Kidney (tissue), 14 donors: ENCODE results near the gene IQCN. TPM values are rescaled to one million over a fixed set of nuclear protein-coding genes. Genes with fewer than 3 reads are reported as not detected.

Source experiments
- DNase-seq, 5 donors: peaks; one replicate each; pipeline ENCODE4 v3.0.0-alpha.2; 2013 to 2020
- FAIRE-seq: peaks from 2 replicates; lab custom pipeline; 2012; peaks lifted over from hg19 to GRCh38; lab: Jason Lieb, UNC
- H3K27ac ChIP-seq, 2 donors: one replicate each; pipeline ENCODE4 v1.7.0; 2013; ENCODE audit warnings: low read depth in 2 of 2, low read length in 2 of 2, inconsistent platforms in 1 of 2
- H3K27me3 ChIP-seq: one replicate; pipeline ENCODE4 v1.7.1; 2013; ENCODE audit warnings: low read length, inconsistent platforms; ENCODE audit not compliant: control insufficient read depth, insufficient read depth
- H3K36me3 ChIP-seq, 3 donors: one replicate each; pipeline versions ENCODE4 v1.7.0 to v1.7.1; 2013; ENCODE audit warnings: low read length in 3 of 3, control low read depth in 1 of 3, inconsistent platforms in 1 of 3; ENCODE audit not compliant: insufficient read depth in 3 of 3, control insufficient read depth in 2 of 3
- H3K4me1 ChIP-seq, 3 donors: one replicate each; pipeline versions ENCODE4 v1.7.0 to v1.7.1; 2013; ENCODE audit warnings: low read length in 3 of 3, inconsistent platforms in 1 of 3, low read depth in 1 of 3; ENCODE audit not compliant: control insufficient read depth in 2 of 3, insufficient read depth in 2 of 3
- H3K4me3 ChIP-seq, 3 donors: one replicate each; pipeline versions ENCODE4 v1.7.0 to v1.8.1; 2013; ENCODE audit warnings: low read length in 3 of 3, control low read depth in 1 of 3, inconsistent platforms in 1 of 3
- H3K9ac ChIP-seq, 3 donors: one replicate each; pipeline versions ENCODE4 v1.7.0 to v1.7.1; 2013; ENCODE audit warnings: low read length in 3 of 3, control low read depth in 1 of 3, inconsistent platforms in 1 of 3
- H3K9me3 ChIP-seq, 3 donors: one replicate each; pipeline versions ENCODE4 v1.7.0 to v1.7.1; 2013; ENCODE audit warnings: low read length in 3 of 3, control low read depth in 1 of 3, inconsistent platforms in 1 of 3; ENCODE audit not compliant: control insufficient read depth in 2 of 3, insufficient read depth in 1 of 3
- CTCF ChIP-seq: IDR thresholded peaks from 3 replicates; pipeline ENCODE4 v1.5.1; 2012; ENCODE audit warnings: mild to moderate bottlenecking, moderate library complexity, borderline replicate concordance; ENCODE audit not compliant: insufficient read depth; ENCODE audit errors: extremely low read depth
- intact Hi-C: fragments of 100-400 bp; cut with DNase I; formaldehyde crosslinking; loops from one replicate; pipeline ENCODE4 v1.11.1; 2022
- polyA plus RNA-seq: library from polyadenylated mRNA; stranded (reverse); fragments of 350-450 nt; fragmentation: Illumina TruSeq; extraction: RNeasy Lipid Tissue Mini Kit (QIAGEN cat#74804); gene quantifications from one replicate; pipeline ENCODE4 v1.2.3, GENCODE V29; 2014; ENCODE audit warnings: low read depth, low replicate concordance; ENCODE audit not compliant: insufficient read depth
- total RNA-seq: library from RNA; stranded (reverse); fragmentation: NEBNext Ultra II Directional; extraction: Animal tissue kit (Norgen Biotek cat#: 25700); gene quantifications from one replicate; pipeline ENCODE4 v1.2.1, GENCODE V29; 2021
- donor health status: control.
- donor health status: control.
- donor health status: control.
- donor health status: control.
- donor health status: control.
- donor health status: DM: yes; HTN: yes; CAD: no.
- donor health status: Normal renal cell carcinoma (clear cell type).

Gene IQCN
- total and polyA plus RNA-seq, 2 donors from 2014 or later, result 0.82 to 6.3 TPM

- Histone ChIP-seq H3K4me3 (peak overlapping the region; percentile 54 to 71 (median 63)), H3K27ac (peak overlapping the region; percentile 71 to 73), H3K9me3 (no peaks in the 10 kb centered on the region), H3K9ac (peak overlapping the region; percentile 15 to 77 (median 65)), H3K36me3 (no peaks in the 10 kb centered on the region), H3K4me1 (peaks cover 0 to 19% (median 0%) of the 10 kb centered on the region in 3 donors), H3K27me3 (peaks cover 7% of the 10 kb centered on the region)
- TF ChIP-seq CTCF, result no peak
- FAIRE-seq (peak; percentile 99), DNase-seq (peak; percentile 98 to 100 (median 99))
- intact Hi-C loops, result no loop called here
Measured at GRCh38 chr19:18224525-18225354, 49.5 kb downstream of the IQCN start.

- Histone ChIP-seq H3K4me1 (peaks cover 0 to 19% (median 0%) of the 10 kb centered on the region in 3 donors), H3K9ac (peak overlapping the region; percentile 15 to 62 (median 20)), H3K9me3 (no peaks in the 10 kb centered on the region), H3K27ac (peak overlapping the region; percentile 14 to 34), H3K4me3 (peak overlapping the region; percentile 54 to 71 (median 63)), H3K27me3 (peaks cover 7% of the 10 kb centered on the region), H3K36me3 (no peaks in the 10 kb centered on the region)
- intact Hi-C loops, result no loop called here
- FAIRE-seq (no peak), DNase-seq (peak; percentile 30 to 86 (median 51))
- TF ChIP-seq CTCF, result no peak
Measured at GRCh38 chr19:18223860-18224524, 50.3 kb downstream of the IQCN start.

GRCh38 chr19:18221815-18222725 lies 52.2 kb downstream of the IQCN start:
- no peak for TF ChIP-seq CTCF
- Histone ChIP-seq H3K27ac (no peak overlapping the region), H3K27me3 (peaks cover 7% of the 10 kb centered on the region), H3K9me3 (no peaks in the 10 kb centered on the region), H3K4me3 (no peak overlapping the region), H3K4me1 (peaks cover 0 to 18% (median 0%) of the 10 kb centered on the region in 3 donors), H3K9ac (no peak overlapping the region), H3K36me3 (no peaks in the 10 kb centered on the region)
- DNase-seq (no peak), FAIRE-seq (no peak)
- intact Hi-C loops, result no loop called here
